Fibroblast of villous mesenchyme (primary cell): ENCODE data around the gene TCP10L. TPM values are rescaled to one million over a fixed set of nuclear protein-coding genes. Genes with fewer than 3 reads are reported as not detected.
"Not testable (repeated sequence)": the region's sequence is repeated elsewhere in the genome, so short reads cannot be mapped to it uniquely, and the experiment has no call there.

Experiments used
- DNase-seq: peaks from one replicate; pipeline ENCODE4 v3.0.0-alpha.2; 2010; ENCODE audit warnings: low read depth
- H3K4me3 ChIP-seq: 2 replicates; pipeline ENCODE4 v1.5.1; 2011; ENCODE audit warnings: low read depth, mild to moderate bottlenecking, low read length
- total RNA-seq: library from RNA; depleted of rRNA; stranded (reverse); fragments of >200 nt; gene quantifications from 2 replicates; pipeline ENCODE4 v1.2.3, GENCODE V29; 2012
- TF ChIP-seq, protein P1 (sequence below): IDR thresholded peaks from 2 replicates; pipeline ENCODE4 v1.5.1; 2012; ENCODE audit warnings: low read depth, mild to moderate bottlenecking, low read length; ENCODE audit not compliant: insufficient read depth

Gene TCP10L
- total RNA-seq, 1 donor, result not detected

DNA sequence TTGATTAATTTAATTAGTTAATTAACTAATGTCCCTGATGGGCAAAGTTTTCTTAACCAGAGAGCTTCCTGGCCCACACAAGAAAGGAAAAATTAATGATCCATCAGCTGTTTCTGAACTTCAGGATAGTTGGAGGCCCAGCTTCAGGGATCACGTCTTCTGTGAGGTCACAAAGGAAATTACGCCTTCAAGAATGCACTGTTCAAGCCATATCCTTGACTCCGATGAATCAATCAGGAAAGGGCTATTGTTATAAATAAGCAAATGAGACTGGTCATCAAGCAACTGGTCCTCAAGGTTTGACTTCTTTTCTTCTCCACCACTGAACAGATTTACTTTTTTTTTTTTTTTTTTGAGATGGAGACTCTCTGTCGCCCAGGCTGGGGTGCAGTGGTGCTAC, 40.6 kb downstream of the TCP10L start:
- no peak for DNase-seq
- H3K4me3 ChIP-seq, result no peak overlapping the region
- TF ChIP-seq, protein P1, sequence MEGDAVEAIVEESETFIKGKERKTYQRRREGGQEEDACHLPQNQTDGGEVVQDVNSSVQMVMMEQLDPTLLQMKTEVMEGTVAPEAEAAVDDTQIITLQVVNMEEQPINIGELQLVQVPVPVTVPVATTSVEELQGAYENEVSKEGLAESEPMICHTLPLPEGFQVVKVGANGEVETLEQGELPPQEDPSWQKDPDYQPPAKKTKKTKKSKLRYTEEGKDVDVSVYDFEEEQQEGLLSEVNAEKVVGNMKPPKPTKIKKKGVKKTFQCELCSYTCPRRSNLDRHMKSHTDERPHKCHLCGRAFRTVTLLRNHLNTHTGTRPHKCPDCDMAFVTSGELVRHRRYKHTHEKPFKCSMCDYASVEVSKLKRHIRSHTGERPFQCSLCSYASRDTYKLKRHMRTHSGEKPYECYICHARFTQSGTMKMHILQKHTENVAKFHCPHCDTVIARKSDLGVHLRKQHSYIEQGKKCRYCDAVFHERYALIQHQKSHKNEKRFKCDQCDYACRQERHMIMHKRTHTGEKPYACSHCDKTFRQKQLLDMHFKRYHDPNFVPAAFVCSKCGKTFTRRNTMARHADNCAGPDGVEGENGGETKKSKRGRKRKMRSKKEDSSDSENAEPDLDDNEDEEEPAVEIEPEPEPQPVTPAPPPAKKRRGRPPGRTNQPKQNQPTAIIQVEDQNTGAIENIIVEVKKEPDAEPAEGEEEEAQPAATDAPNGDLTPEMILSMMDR, result no peak

DNA sequence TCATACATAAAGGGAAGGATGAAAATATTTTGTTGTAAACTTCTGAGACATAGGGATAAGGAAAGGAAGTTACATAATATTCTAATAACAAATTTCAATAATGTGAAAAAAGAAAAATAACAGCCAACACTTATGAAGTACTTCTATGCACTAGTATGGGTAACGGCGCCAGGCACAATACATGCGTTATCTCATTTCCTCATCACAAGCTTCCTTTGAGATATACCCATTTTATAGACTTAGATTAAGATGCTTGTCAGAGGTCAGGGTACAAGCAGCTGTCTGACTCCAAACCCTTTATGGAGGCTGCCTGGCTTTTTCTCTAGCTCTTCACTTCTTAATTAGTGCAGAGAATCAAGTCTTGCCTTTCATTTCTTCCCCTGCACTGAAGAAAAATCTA, 41.3 kb downstream of the TCP10L start:
- TF ChIP-seq, protein P1, result no peak
- no peak for DNase-seq
- no peak overlapping the region for H3K4me3 ChIP-seq

DNA sequence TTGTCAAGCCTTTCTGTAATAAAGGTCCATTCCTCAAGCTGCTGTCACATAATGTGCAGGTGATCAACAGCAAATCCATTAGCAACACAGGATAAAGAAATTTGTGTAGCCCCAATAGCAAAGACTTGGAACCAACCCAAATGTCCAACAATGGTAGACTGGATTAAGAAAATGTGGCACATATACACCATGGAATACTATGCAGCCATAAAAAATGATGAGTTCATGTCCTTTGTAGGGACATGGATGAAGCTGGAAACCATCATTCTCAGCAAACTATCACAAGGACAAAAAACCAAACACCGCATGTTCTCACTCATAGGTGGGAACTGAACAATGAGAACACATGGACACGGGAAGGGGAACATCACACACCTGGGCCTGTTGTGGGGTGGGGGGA, 42.3 kb downstream of the TCP10L start:
- H3K4me3 ChIP-seq, result not testable (repeated sequence)

DNA sequence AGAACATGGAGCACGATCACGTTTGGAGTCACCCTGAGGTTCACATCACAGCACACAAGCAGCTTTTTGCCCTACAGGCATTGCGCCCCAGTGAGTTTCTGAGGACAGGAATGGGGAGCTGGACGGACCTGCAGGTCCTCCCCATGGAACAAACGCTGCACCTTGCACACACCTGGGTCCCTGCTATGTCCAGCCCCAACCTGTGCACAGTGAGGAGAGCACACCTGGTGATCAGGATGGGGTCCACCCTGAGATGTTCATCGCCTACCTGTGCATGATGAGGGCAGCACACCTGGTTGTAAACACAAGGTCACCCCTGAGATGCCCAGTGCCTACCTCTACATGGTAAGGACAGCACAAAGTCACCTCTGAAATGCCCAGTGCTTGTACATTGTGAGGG, 45.9 kb downstream of the TCP10L start:
- TF ChIP-seq, protein P1, result no peak
- H3K4me3 ChIP-seq, result no peak overlapping the region
- DNase-seq, result no peak

More for the DNA sequence above, 42.3 kb downstream of the TCP10L start:
- not testable (repeated sequence) for DNase-seq

DNA sequence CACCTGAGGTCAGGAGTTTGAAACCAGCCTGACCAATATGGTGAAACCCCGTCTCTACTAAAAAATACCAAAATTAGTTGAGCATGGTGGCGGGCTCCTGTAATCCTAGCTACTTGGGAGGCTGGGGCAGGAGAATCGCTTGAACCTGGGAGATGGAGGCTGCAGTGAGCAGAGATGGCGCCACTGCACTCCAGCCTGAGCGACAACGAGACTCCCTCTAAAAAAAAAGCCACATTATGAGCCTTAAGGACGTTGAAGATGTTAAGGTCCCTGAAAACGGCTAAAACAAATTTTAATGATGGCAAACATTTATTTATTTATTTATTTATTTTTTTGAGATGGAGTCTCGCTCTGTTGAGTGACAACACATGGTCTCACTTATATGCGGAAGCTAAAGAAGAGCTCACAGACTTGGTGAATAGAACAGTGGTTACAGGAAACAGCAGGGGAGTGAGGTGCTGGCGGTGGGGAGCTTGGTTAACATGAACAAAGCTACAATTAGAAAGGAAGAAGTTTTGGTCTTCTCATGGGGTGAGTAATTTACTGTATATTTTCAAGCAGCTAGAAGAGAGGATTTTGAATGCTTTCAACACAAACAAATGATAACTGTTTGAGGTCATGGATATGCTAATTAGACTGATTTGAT, 47.1 kb downstream of the TCP10L start:
- TF ChIP-seq, protein P1, result no peak
- no peak for DNase-seq
- H3K4me3 ChIP-seq, result no peak overlapping the region

DNA sequence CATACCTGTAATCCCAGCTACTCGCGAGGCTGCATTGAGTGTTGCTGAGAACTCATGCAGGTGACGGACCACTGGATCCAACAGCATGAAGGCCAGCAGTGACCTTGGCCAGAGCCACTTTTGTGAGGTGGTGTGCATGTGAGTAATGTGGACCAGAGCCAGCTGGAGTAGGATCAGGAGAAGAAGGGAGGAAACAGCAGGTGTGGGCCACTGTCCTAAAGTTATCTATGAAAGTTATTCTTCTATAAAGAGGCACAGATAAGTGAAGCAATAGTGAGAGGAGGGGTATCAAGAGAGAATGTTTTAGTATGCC, 47.8 kb downstream of the TCP10L start:
- DNase-seq, result no peak
- TF ChIP-seq, protein P1, result no peak
- H3K4me3 ChIP-seq, result no peak overlapping the region

DNA sequence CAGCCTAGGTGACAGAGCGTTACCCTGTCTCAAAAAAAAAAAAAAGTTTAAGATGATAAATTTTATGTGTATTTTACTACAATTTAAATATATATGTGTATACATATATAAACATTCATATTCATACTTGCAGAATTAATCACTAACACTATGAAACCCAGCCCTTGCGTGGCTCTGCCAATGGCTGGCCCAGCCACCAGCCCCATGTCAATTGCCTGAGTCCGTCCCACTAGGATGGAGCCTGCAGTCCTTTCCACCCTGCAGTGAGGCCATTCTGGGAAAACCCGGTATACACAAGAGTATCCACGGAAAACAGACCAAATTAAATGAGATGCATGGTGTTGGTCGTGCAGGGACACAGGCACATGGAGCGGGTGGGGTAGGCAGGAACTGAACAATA, 49.7 kb downstream of the TCP10L start:
- no peak overlapping the region for H3K4me3 ChIP-seq
- DNase-seq, result no peak
- TF ChIP-seq, protein P1, result no peak
